Smooth muscle cell (in vitro differentiated cells): Measurements from ENCODE around the gene DCDC1. TPM values are rescaled to one million over a fixed set of nuclear protein-coding genes. Genes with fewer than 3 reads are reported as not detected.

ENCODE experiments used
- DNase-seq: peaks from one replicate; lab custom pipeline; 2025; ENCODE audit not compliant: unreplicated experiment; lab: John Stamatoyannopoulos, UW
- H2AFZ ChIP-seq: fragments of 200-600 bp; sonication (generic); 2 replicates; pipeline ENCODE4 v1.6.0; 2016; ENCODE audit warnings: antibody characterized with exemption, low read depth, mild to moderate bottlenecking
- H3F3A ChIP-seq: fragments of 200-600 bp; sonication (generic); 2 replicates; pipeline ENCODE4 v1.6.0; 2017; ENCODE audit warnings: antibody characterized with exemption, low read depth
- H3K27ac ChIP-seq: fragments of 200-600 bp; sonication (generic); 2 replicates; pipeline ENCODE4 v1.5.1; 2016; ENCODE audit warnings: low read depth, mild to moderate bottlenecking
- H3K27me3 ChIP-seq: fragments of 200-600 bp; sonication (generic); 2 replicates; pipeline ENCODE4 v1.6.1; 2016; ENCODE audit warnings: low read depth, mild to moderate bottlenecking
- H3K36me3 ChIP-seq: fragments of 200-600 bp; sonication (generic); 2 replicates; pipeline ENCODE4 v1.5.1; 2016; ENCODE audit warnings: low read depth
- H3K4me1 ChIP-seq: fragments of 200-600 bp; sonication (generic); 2 replicates; pipeline ENCODE4 v1.5.1; 2016; ENCODE audit warnings: low read depth
- H3K4me2 ChIP-seq: fragments of 200-600 bp; sonication (generic); 2 replicates; pipeline ENCODE4 v1.6.0; 2016; ENCODE audit warnings: mild to moderate bottlenecking
- H3K4me3 ChIP-seq: fragments of 200-600 bp; sonication (generic); 2 replicates; pipeline ENCODE4 v1.5.1; 2016; ENCODE audit warnings: mild to moderate bottlenecking
- H3K79me2 ChIP-seq: fragments of 200-600 bp; sonication (generic); 2 replicates; pipeline ENCODE4 v1.6.0; 2016; ENCODE audit warnings: low read depth, mild to moderate bottlenecking
- H3K9ac ChIP-seq: fragments of 200-600 bp; sonication (generic); 2 replicates; pipeline ENCODE4 v1.6.0; 2016; ENCODE audit warnings: low read depth
- H3K9me3 ChIP-seq: fragments of 200-600 bp; sonication (generic); replicated peaks from 2 replicates; pipeline ENCODE4 v1.5.1; 2016; ENCODE audit warnings: low read depth
- H4K20me1 ChIP-seq: fragments of 200-600 bp; sonication (generic); 2 replicates; pipeline ENCODE4 v1.6.0; 2016; ENCODE audit warnings: low read depth
- CTCF ChIP-seq: fragments of 200-600 bp; sonication (generic); IDR thresholded peaks from 2 replicates; pipeline ENCODE4 v1.5.1; 2017; ENCODE audit warnings: borderline replicate concordance, mild to moderate bottlenecking, antibody characterized with exemption; ENCODE audit not compliant: insufficient read depth, poor library complexity, severe bottlenecking
- WGBS: methylation state at CpG from one replicate; pipeline ENCODE4 v1.1.7; 2016; ENCODE audit warnings: low lambda C conversion rate; 5-methylcytosine and 5-hydroxymethylcytosine counted together
- polyA plus RNA-seq: library from polyadenylated mRNA; unstranded; fragments of >200 nt; fragmentation: Nextera tagmentation; extraction: Ambion mirVana; gene quantifications from 2 replicates; pipeline ENCODE4 v1.2.1, GENCODE V29; 2016
- total RNA-seq: library from RNA; depleted of rRNA; stranded (reverse); fragments of >200 nt; gene quantifications from 2 replicates; pipeline ENCODE4 v1.2.3, GENCODE V29; 2014

Gene DCDC1
- total and polyA plus RNA-seq, 2 experiments from 2014 or later: 0.39 to 0.45 TPM

- Histone ChIP-seq H3K79me2 (no peaks in the 10 kb centered on the region), H3F3A (no peaks in the 10 kb centered on the region), H3K4me3 (no peak overlapping the region), H3K9ac (no peak overlapping the region), H4K20me1 (no peaks in the 10 kb centered on the region), H2AFZ (no peak overlapping the region), H3K27ac (no peak overlapping the region), H3K4me2 (no peak overlapping the region), H3K9me3 (no peaks in the 10 kb centered on the region), H3K27me3 (no peaks in the 10 kb centered on the region), H3K4me1 (no peaks in the 10 kb centered on the region), H3K36me3 (no peaks in the 10 kb centered on the region)
- no peak for DNase-seq
- no peak for TF ChIP-seq CTCF
- 97% methylated on average over 1 of the region's 1 CpG for WGBS
These were observed 460.7 kb downstream of the DCDC1 start for GRCh38 chr11:30908857-30909256.

- Histone ChIP-seq H3K9ac (no peak overlapping the region), H2AFZ (no peak overlapping the region), H3K27ac (no peak overlapping the region), H3K9me3 (no peaks in the 10 kb centered on the region), H3K27me3 (no peaks in the 10 kb centered on the region), H3K4me2 (no peak overlapping the region), H3F3A (no peaks in the 10 kb centered on the region), H3K79me2 (no peaks in the 10 kb centered on the region), H3K4me1 (no peaks in the 10 kb centered on the region), H4K20me1 (no peaks in the 10 kb centered on the region), H3K4me3 (no peak overlapping the region), H3K36me3 (no peaks in the 10 kb centered on the region)
- WGBS: 91% methylated on average over 2 of the region's 2 CpGs
- DNase-seq: no peak
- no peak for TF ChIP-seq CTCF
These were observed 461.3 kb downstream of the DCDC1 start for GRCh38 chr11:30908272-30908671.

- Histone ChIP-seq H4K20me1 (no peaks in the 10 kb centered on the region), H3K9me3 (no peaks in the 10 kb centered on the region), H3F3A (no peaks in the 10 kb centered on the region), H3K9ac (no peak overlapping the region), H3K79me2 (no peaks in the 10 kb centered on the region), H3K4me3 (no peak overlapping the region), H3K27me3 (no peaks in the 10 kb centered on the region), H3K4me2 (no peak overlapping the region), H3K36me3 (no peaks in the 10 kb centered on the region), H3K27ac (no peak overlapping the region), H3K4me1 (no peaks in the 10 kb centered on the region), H2AFZ (no peak overlapping the region)
- no peak for TF ChIP-seq CTCF
- DNase-seq: no peak
These were observed 466.6 kb downstream of the DCDC1 start for GRCh38 chr11:30902929-30903328.

DNA sequence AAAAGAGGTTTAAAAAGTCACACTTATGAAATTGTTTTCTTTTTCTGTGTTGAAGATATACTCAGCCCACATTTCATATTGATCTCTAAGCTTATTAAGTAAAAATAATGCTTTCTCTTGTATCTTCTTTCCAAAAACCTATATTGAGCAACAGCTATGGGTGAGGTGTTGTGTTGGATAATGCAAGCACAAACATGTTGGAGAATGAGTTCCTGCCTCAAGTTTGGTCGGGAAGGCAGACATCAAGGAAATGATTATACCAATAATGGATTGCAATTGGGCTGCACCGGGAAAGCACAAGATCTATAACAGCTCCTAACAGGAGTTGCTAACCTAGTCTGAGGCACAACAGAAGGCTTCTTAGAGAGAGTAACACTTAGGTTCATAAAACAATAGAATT is 474.5 kb downstream of the DCDC1 start:
- no peak overlapping the region for H3K27ac ChIP-seq
- no peak for TF ChIP-seq CTCF
- no peaks in the 10 kb centered on the region for H3K27me3 ChIP-seq
- no peaks in the 10 kb centered on the region for H3K4me1 ChIP-seq
- no peak overlapping the region for H3K4me3 ChIP-seq
- no peak overlapping the region for H3K4me2 ChIP-seq
- DNase-seq: no peak
- H2AFZ ChIP-seq: no peak overlapping the region
- no peak overlapping the region for H3K9ac ChIP-seq
- no peaks in the 10 kb centered on the region for H3K9me3 ChIP-seq
- no peaks in the 10 kb centered on the region for H3K36me3 ChIP-seq
- H4K20me1 ChIP-seq: no peaks in the 10 kb centered on the region
- H3F3A ChIP-seq: no peaks in the 10 kb centered on the region
- no peaks in the 10 kb centered on the region for H3K79me2 ChIP-seq
- 76% methylated on average over 2 of the region's 2 CpGs for WGBS
